GM21360 (cell line): ENCODE measurements around the gene ANKS1B.

Experiments
- ATAC-seq: cut with Tn5 transposase; IDR thresholded peaks from one replicate; pipeline ENCODE4 v1.9.1; 2021; ENCODE audit warnings: mild to moderate bottlenecking, moderate library complexity; ENCODE audit not compliant: unreplicated experiment

ANKS1B gene

DNA sequence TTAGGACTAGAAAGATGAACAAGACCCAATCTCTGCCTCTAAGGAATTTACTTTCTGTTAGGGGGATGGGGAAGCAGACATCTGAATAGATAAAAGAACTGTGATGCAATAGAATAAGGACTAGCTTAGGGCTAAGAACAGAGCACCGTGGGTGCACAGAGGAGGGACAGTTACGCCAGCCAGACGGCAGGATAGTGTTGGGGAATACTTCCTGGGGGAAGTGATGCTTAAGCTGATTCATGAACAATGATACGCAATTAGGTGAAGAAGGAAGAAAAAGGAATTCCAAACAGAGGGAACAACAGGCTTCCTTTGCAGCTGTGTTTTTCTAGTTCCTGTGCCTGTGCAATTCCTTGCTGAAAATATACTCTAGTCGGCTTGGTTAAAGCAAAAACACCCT lies 838.6 kb downstream of the ANKS1B start:
- ATAC-seq = no peak

DNA sequence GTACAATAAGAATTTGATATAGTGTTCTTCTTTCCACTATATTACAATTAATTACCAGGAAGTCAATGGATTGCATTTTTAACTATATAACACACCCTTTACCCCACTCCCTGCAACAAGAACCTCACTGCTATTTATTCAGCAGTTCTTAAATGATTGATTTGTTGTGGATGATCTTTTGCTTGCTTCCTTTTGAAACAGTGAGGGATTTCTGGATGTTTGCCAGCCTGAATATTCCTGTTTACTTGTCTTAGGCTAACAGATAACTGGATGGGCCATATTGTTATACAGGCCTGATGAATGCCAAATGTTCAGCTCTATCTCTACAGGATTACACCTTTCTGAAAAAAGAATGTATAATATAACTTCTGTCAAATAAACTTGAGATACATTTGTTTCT lies 842.1 kb downstream of the ANKS1B start:
- no peak for ATAC-seq

DNA sequence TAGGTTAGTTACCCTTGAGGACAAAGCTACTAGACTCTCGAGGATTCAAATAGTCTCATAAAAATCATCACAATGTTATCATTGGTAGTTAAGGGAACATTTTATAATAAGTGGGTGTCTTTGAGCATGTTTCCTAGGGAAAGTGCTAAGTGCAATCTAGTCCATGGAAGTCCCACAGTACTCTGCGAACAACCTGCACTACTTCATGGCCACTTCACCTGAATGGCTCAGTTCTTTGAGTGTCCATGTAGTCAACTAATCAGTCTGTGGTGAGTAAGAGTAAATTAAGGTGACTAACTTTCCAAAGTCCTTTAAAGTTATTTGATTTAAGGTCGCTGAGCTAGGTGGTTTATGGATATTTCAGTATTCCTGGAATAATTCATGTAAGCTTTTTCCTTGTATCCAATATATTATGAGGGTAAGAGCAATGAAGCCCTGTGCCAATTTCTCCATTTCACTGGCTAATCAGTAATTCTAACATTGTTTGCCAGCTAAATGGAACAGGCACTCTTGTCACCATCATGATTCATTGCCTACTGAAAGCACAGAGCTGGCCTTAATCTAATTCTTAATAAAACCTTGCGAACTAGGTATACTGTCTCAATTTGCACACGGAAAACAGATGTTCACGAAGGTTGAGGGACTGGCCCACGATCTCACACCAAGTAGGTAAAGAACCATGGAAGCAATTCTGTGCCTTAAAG lies 844.6 kb downstream of the ANKS1B start:
- ATAC-seq = no peak

DNA sequence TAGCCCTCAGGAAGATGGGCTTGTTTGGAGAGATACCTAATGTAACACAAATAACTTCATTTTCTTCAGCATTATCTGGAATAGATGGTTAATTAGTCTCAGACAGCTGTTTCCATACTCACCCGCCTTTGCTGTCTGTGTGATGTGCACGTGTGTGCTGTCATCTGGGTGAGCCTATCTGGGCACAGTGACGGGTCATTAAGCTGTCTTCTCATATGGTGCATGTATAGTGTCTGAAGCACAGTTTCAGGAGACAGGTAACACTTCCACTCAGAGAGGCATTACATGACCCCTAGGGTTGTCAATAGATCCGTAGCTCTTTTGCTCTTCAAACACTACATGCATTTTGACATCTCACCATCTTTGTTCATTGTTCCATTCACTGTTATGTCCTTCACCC lies 846.3 kb downstream of the ANKS1B start:
- ATAC-seq = no peak

DNA sequence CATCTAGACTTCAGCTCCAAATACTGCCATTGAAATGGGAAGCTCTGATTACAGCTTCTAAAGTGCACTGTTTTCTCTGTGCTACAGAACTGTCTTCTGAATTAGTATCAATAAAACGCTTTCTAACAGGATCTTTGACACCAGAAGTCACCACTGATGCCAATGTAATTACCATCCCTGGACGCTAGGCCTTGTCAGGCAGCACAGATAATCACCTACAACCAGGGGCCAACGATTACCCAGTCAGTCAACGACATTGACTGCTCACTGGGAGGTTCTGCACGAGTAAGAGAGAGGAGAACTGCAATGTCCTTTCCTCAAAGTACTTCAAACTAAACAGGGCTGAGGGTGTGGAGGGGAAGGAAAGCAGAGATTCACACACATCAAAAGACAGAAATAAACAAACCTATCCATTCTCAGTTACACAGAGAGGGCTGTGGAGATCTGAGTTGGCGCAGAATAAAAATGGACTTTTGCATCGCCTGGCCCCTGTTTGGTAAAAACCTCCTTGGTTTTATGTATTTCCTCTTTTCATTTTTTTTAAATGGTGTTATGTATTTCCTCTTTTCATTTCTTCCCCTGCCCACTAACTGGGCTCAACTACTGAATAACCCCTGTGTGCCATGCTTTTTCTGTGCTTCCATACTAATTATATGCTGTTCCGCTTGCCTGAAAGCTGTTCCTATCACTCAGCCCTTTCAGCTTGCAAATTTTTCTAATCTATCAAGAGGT lies 847.4 kb downstream of the ANKS1B start:
- ATAC-seq = peak; percentile 82

DNA sequence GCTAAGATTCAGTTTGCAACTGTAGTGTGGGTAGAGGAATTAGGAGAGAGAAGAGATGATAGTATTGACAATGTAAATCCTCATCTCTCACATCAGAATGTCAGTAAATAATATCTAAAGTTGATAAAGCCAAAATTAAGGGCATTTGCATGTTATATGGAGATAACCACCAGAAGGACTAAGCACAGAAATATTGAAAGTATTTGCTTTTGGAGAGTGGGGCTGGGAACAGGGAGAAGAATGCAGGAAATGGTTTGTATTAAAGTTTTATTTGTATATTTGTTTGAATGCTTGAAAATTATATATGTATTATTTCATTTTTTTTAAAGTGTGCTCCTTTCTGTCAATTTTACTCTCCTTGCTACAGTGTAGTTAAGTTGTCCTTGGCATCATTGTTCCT lies 848.2 kb downstream of the ANKS1B start:
- no peak for ATAC-seq

DNA sequence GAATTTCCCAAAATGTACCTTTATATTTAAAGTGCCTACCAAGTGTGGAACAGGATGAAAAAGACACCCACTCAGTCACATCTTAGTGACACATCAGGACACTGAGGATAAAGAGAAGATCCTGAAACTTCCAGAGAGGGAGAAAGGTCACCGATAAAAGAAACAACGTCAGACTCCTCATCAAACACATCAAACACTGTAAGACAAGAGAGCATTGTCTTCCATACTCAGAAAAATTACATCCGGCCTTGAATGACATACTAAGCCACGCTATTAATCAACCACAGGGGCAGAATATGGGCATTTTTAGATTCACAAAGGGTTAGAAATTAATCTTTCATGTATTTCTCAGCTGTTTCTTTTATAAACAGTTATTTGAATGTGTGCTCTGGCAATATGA lies 849.4 kb downstream of the ANKS1B start:
- no peak for ATAC-seq

DNA sequence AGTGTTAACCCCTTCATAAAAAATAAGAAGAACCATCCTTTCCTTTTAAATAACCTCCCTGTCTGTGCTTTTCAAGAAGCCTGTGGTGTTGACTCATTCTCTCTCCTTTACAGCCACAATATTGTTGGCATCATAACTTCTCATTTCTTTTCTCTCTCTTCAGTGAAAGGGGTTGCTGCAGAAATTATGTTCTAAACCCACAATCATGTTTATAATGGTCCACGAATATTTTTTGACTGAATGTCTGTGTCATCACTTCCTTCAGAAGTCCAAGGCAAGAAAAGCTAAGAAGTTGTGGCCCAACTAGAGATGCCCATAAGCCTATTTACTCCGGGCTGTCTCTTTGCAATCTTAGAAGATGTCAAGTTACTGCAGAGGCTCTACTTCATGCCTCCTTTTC lies 851.3 kb downstream of the ANKS1B start:
- ATAC-seq = no peak

DNA sequence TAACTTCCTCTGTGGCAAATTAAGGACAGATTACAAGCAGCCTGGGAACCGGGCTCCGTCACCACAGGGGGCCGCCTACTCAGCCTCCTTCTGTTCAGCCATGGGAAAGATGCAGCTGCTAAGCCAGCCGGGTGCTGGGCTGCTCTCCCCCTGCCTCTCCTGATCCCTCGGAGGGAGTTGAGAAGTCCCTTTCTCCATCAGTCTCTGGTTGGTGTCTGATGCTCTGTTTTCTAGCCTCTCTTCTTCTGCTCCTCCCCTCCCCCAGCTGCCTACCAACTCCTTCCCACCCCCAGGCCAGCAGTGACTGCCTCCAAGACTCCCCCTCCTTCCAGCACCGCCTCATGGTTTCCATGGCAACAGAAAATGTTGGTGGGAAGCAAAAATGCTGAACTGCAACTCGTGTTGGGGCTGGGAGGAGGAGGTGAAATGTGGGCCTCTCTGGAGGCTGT lies 853.0 kb downstream of the ANKS1B start:
- ATAC-seq = peak; percentile 38

DNA sequence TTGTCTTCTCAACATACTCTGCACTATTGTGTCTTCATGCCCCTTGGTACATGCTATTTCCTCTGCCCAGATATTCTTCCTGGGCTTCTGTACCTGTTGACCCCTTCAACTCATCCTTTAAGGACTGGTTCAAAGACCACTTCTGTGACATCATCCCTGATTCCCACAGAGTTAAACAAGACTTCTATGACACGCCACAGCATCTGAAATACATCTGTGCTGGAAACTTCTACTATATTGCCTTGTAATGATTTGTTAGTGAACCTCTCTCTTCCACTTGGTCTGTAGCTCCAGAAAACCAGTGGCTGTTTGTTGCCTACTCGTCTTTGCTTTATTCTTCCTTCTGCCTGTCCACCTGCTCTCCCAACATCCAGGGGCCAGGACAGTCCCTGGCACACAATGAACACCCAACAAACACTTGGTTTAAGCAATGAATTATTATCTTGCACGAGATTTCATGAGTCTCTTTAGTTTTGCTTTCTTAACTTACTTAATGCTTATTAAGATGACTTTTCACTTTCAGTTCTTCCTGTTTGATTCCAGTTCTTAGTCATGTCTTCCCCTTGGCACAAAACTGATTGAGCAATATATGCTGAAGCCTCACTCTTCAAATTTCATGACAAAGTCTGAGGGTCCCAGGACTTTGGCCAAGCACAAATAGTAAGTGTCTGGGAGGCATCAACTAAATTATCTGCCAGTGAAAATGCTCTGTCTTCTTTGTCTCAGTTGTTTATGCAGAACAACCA lies 853.8 kb downstream of the ANKS1B start:
- ATAC-seq = peak; percentile 96

DNA sequence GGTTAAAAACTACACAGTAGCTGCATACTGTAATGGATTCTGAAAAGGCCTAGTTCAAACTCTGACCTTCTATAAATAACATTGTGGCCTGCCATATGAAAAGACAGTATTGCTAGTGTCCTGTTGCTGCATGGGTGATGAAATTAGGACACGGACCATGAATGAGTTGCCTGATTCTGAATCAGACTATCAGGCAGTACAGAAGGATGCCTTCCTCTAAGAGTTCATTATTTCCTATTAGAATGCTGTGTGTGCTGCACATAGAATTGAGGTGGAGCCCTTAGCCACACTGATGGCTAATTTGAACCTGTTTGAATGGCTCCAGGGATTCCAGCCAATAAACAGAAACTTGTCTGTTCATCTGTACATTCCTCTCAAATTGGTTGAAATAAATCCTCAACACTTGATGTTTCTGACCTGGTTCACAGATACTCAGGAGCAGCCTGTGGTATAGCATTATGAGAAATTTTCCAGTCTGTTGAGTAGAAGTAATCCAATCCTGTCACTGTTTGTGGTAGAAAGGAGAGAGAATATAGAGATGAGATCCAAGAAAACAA lies 856.4 kb downstream of the ANKS1B start:
- ATAC-seq = no peak

DNA sequence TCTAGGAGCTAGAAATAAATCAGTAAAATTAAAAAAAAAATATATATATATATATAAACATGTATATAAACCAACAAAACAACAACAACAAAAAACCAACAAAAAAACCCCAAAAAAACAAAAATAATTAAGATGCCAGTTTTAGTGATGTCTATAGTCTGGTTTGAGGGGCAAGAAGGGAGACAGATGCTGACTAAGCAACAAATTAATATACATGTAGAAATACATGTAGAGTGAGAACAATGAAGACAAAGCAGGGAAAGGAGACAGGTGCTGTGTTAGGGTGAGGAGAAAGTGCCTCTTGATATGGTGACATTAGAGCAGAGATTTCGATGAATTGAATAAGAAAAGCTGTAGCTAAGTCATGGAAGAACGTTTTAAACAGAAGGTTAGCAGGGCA lies 861.8 kb downstream of the ANKS1B start:
- no peak for ATAC-seq

DNA sequence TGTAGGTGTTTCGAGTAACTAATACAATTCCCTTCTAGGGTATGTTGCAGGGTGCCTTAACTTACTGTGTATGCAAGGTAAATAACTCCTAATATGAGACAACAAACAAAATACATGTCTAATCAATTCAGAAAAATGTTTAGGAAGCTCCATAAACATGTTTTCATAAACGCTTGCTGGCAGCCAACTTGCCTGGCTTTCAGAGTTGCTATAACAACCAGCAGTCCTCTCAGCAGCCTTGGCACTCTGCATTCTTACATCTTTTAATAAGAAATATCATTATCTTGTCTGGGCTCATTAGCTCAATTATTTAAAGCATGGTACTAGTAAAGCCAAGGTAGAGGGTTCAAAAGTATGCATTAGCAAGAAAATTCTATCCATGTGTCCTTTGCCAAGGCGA lies 862.2 kb downstream of the ANKS1B start:
- ATAC-seq = no peak

DNA sequence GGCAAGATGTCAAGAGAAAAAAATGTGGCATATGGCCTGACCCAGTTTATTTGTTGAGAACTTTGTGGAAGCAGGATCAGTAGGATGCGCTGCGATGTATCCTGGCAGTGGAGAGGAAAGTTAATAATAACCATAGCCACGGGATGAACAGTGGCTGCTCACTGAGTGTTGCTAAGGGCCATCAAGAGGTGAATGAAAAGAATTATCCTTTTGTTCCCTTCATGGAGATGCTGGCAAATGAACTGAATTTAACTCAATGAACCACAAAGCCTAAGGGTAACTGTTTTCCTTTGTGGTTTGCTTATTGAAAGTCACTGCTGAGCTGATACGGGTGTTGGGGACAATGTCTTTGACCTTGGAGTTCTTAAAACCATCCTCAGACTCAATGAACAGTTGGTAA lies 863.2 kb downstream of the ANKS1B start:
- no peak for ATAC-seq

DNA sequence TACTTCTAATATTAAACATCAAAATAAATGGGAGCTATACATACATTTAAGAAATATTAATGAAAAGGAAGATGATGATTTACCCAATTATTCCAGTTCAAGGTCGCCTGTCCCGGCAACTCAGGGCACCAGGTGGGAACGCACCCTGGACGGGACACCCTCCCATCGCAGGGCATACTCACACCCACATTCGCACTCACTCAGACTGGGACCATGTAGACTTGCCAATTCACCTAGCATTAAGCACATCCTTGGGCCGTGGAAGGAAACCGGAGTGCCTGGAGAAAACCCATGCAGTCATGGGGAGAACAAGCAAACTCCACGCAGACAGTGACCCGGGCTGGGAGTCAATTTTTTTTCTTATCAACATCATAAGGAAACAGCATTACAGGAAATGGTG lies 864.8 kb downstream of the ANKS1B start:
- no peak for ATAC-seq

DNA sequence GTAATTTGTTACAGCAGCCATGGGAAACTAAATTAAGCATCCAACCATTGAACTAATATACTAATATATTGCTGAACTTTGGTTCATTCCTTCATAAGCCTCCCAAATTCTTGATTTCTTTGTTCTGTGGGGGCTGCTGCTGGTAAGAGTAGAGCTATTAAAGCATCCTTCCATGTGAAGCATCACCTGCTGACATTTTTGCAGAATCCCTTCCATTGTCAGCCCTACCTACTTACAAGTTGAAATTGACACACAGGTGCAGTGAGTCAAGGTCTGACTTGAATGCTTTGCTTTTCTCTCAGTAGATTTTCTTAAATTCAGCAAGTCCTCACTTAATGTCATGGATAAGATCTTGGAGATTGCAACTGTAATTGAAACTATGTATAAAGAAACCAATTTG lies 865.3 kb downstream of the ANKS1B start:
- no peak for ATAC-seq

DNA sequence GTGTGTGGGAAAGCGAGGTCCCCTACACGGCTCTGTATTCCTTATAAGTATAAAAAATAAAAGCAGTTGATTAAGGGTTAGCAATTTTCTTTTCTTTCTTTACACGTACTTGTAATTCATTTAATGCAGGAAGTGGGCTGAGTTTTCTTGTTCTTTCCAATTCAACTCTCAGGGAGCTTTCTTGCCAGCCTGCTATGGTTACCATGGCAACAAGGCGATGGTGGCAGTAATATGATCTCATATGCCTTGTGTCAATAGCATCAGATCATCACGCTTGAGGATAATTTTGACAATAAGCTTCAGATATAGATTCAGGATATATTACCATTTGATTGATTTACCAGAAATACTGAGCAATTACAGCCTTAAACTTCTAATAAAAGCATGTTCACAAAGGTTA lies 873.1 kb downstream of the ANKS1B start:
- ATAC-seq = no peak

DNA sequence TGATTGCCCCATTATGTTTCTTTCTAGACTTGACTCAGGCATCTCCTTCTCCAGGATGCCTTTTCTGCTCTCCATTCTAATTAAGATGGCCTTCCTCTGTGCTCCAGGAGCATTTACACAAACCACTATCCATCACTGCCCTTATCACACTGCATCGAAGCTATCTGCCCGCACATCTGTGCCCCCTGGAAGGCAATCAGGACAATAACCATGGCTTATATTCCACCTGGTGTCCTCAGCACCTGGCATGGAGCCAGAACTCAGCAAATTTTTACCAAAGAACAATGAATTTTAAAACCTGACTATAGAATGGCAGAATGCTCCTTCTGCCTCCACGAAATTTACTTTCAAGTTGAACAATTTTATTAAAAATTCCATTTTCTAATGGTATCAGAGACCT lies 873.9 kb downstream of the ANKS1B start:
- no peak for ATAC-seq

DNA sequence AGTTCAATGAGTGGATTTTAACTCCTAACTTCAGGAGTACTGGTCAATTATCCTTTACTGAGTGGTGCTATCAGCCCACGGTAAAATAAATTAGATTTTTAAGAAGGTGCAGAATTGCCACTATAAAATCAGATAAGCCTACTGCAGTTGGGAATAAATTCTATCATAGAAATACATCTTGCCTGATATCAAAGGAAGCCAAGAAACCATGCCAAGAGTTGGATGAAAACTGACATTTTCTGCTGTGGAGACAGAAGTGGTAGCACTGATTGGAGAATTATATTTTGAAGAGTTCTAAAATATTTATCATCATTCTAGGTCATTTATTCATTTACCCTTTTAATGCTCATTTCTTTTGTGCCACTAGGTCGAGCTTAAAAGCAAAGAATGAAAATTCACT lies 874.5 kb downstream of the ANKS1B start:
- ATAC-seq = no peak

DNA sequence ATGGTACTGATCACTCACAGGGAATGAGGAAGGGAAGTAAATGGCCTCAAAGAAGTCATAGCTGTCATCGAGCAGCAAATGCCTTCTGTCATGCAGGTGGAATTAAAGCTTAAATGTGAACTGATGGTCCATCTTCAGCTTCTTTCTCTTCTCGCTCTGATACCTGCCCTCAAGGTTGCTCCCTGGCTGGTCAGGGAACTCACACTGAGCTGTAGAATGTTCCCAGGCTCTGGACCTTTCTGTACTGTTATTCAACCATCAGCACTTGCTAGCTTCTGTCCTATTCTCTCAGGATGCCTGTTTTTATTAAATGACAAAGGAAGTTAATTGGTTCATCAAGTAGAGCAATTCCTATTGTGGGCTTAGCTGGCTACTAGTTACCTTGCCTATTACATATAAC lies 875.8 kb downstream of the ANKS1B start:
- no peak for ATAC-seq

DNA sequence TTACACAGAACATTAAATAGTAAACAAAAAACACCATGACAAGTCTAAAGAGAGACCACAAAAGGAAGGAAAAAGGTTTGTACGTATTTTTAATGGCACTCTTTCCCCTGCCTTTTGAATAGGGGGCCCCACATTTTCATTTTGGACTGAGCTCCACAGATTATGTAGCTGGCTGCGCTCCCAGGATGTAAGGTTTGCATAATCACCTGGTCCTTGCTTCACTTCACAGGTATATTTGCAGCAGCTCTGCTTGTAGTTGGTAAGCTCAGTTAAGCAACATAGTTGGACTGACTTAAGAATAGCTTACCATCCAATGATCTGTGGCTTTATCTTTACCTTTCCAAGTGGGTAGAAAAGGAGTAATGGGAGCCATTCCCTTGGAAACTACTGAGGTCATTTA lies 885.0 kb downstream of the ANKS1B start:
- no peak for ATAC-seq

DNA sequence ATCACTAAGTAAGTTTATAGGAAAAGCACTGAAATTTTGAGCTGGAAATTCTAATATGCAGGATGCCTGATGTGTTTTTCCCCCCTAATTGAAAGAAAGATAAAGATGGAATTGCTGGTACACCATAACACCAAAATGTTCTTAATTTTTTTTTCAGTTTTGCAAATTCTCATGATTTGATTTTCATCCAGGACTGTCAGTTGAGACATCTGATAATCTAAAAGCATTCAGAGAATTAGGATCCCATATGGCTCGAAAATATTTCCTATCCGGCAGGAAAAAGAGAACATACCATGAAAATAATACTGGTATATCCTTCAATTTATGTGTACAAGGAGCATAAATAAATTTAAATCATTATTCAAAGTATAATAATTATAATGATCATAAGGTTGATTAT lies 887.6 kb downstream of the ANKS1B start:
- ATAC-seq = no peak
